Measurements from ENCODE around the gene EPG5.

Gene EPG5

DNA sequence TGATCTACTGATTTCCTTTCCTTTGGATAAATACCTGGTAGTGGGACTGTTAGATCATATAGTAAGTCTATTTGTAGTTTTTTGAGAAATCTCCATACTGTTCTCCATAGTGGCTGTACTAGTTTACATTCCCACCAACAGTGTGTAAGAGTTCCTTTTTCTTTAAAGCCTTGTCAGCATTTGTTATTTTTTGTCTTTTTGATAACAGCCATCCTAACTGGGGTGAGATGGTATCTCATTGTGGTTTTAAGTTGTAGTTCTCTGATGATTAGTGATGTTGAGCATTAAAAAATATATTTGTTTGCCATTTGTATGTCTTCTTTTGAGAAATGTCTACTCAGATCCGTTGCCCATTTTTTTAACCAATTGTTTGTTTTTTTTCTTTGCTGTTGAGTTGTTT is 33.9 kb upstream of the EPG5 start:
- H3K36me3 ChIP-seq (ENCODE audit: low read length): no peaks in the 10 kb centered on the region
- H4K20me1 ChIP-seq (ENCODE audit: low read depth, low read length): no peaks in the 10 kb centered on the region
- H2AFZ ChIP-seq (ENCODE audit: low read depth, low read length, severe bottlenecking): no peak overlapping the region
- TF ChIP-seq EZH2phosphoT487 (conservative IDR thresholded peaks at IDR 0.05; ENCODE audit: low read length) (no peak), CTCF (IDR thresholded peaks at IDR 0.05; ENCODE audit: insufficient read depth, low read length, poor library complexity, severe bottlenecking) (no peak)
- H3K9ac ChIP-seq (ENCODE audit: low read length): no peak overlapping the region
- H3K27ac ChIP-seq (ENCODE audit: low read depth, low read length): no peak overlapping the region
- no peaks in the 10 kb centered on the region for H3K9me3 ChIP-seq (ENCODE audit: insufficient read depth, low read length)
- no peaks in the 10 kb centered on the region for H3K27me3 ChIP-seq (ENCODE audit: low read length)
- H3K4me2 ChIP-seq (ENCODE audit: low read depth, low read length, poor library complexity, severe bottlenecking): no peak overlapping the region
- H3K9me2 ChIP-seq (replicated peaks; ENCODE audit: insufficient read depth, low read length): no peaks in the 10 kb centered on the region
- no peaks in the 10 kb centered on the region for H3K79me2 ChIP-seq (ENCODE audit: insufficient read depth, low read length)
- no peaks in the 10 kb centered on the region for H3F3A ChIP-seq (ENCODE audit: insufficient read depth)
- no peak overlapping the region for H3K4me3 ChIP-seq (ENCODE audit: insufficient read depth, low read length, poor library complexity, severe bottlenecking)

DNA sequence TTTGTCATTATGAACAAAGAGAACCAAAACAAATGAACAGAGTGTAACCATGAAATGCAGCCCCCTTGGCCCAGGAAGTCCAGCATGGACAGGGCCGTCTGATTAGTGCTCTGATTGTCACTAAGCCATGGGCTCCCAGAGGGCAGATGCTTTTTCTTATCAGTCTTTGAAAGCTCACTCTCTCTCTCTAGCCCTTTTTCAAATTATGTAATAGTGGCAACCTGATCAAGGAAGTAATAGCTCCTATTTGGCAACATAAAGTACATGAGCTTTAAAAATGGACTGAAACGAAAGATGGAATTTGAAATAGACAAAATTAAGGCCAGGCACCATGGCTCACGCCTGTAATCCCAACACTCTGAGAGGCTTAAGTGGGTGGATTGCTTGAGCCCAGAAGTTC is 32.4 kb upstream of the EPG5 start:
- TF ChIP-seq CTCF (IDR thresholded peaks at IDR 0.05; ENCODE audit: insufficient read depth, low read length, poor library complexity, severe bottlenecking) (no peak), EZH2phosphoT487 (conservative IDR thresholded peaks at IDR 0.05; ENCODE audit: low read length) (no peak)
- Histone ChIP-seq H3K9me2 (replicated peaks; ENCODE audit: insufficient read depth, low read length) (no peaks in the 10 kb centered on the region), H3F3A (ENCODE audit: insufficient read depth) (no peaks in the 10 kb centered on the region), H3K9ac (ENCODE audit: low read length) (no peak overlapping the region), H3K9me3 (ENCODE audit: insufficient read depth, low read length) (no peaks in the 10 kb centered on the region), H3K27ac (ENCODE audit: low read depth, low read length) (no peak overlapping the region), H3K27me3 (ENCODE audit: low read length) (no peaks in the 10 kb centered on the region), H3K4me3 (ENCODE audit: insufficient read depth, low read length, poor library complexity, severe bottlenecking) (no peak overlapping the region), H3K79me2 (ENCODE audit: insufficient read depth, low read length) (no peaks in the 10 kb centered on the region), H3K36me3 (ENCODE audit: low read length) (no peaks in the 10 kb centered on the region), H2AFZ (ENCODE audit: low read depth, low read length, severe bottlenecking) (no peak overlapping the region), H4K20me1 (ENCODE audit: low read depth, low read length) (no peaks in the 10 kb centered on the region), H3K4me2 (ENCODE audit: low read depth, low read length, poor library complexity, severe bottlenecking) (no peak overlapping the region)

DNA sequence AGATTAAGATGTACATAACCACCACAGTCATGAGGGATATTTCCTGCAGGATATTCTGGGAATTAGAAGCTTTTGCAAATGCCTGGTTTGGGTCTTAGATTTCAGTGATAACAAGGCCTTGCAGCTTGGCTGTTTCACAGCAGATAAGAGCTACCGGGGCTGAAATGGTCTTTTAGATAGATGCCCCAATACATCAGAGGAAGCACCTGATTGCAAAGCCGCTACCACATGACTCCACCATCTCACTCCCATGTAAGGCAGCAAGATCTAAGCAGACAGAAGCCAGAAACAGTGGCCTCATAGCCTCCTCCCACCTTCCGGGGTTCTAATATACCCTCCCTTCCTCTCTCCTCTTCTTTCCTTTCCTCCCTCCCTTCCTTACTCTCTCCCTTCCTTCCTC is 31.1 kb upstream of the EPG5 start:
- H3K27ac ChIP-seq (ENCODE audit: low read depth, low read length): no peak overlapping the region
- no peaks in the 10 kb centered on the region for H3K27me3 ChIP-seq (ENCODE audit: low read length)
- TF ChIP-seq EZH2phosphoT487 (conservative IDR thresholded peaks at IDR 0.05; ENCODE audit: low read length): no peak
- TF ChIP-seq CTCF (IDR thresholded peaks at IDR 0.05; ENCODE audit: insufficient read depth, low read length, poor library complexity, severe bottlenecking): no peak
- H3K9me2 ChIP-seq (replicated peaks; ENCODE audit: insufficient read depth, low read length): no peaks in the 10 kb centered on the region
- H3K4me2 ChIP-seq (ENCODE audit: low read depth, low read length, poor library complexity, severe bottlenecking): no peak overlapping the region
- H3K36me3 ChIP-seq (ENCODE audit: low read length): no peaks in the 10 kb centered on the region
- H3K9me3 ChIP-seq (ENCODE audit: insufficient read depth, low read length): no peaks in the 10 kb centered on the region
- no peak overlapping the region for H3K4me3 ChIP-seq (ENCODE audit: insufficient read depth, low read length, poor library complexity, severe bottlenecking)
- H4K20me1 ChIP-seq (ENCODE audit: low read depth, low read length): no peaks in the 10 kb centered on the region
- no peak overlapping the region for H3K9ac ChIP-seq (ENCODE audit: low read length)
- no peaks in the 10 kb centered on the region for H3F3A ChIP-seq (ENCODE audit: insufficient read depth)
- no peaks in the 10 kb centered on the region for H3K79me2 ChIP-seq (ENCODE audit: insufficient read depth, low read length)
- H2AFZ ChIP-seq (ENCODE audit: low read depth, low read length, severe bottlenecking): no peak overlapping the region
